HepG2 (cell line): Measurements from ENCODE around the gene RGPD5. TPM values are rescaled to one million over a fixed set of nuclear protein-coding genes. Genes with fewer than 3 reads are reported as not detected.
"Not testable (repeated sequence)": the region's sequence is repeated elsewhere in the genome, so short reads cannot be mapped to it uniquely, and the experiment has no call there.

ENCODE experiments used
- ATAC-seq: fragments of 200-7000 bp; cut with Tn5 transposase; 3 replicates; pipeline ENCODE4 v1.9.1; 2020; ENCODE audit warnings: mild to moderate bottlenecking, moderate library complexity
- BruUV-seq: library from RNA; stranded (reverse); fragments of 400-500 nt; replicated peaks from 2 replicates; lab custom pipeline; 2021; lab: Mats Ljungman, UMichigan
- CTCF ChIA-PET: fragments of 300-600 bp; formaldehyde crosslinking; extraction: SDS; loops from one replicate; lab custom pipeline; 2021; ENCODE audit warnings: low total read pairs, inconsistent platforms, low intra/inter-chr PET ratio; lab: Yijun Ruan, JAX
- POLR2A ChIA-PET: fragments of 350-600 bp; sonication (Branson Sonifier 250); formaldehyde crosslinking; loops from one replicate; lab custom pipeline; 2020; ENCODE audit warnings: antibody characterized with exemption, inconsistent platforms; lab: Yijun Ruan, JAX
- DNase-seq: peaks from one replicate; pipeline ENCODE4 v3.0.0-alpha.2; 2015; ENCODE audit warnings: low spot score
- FAIRE-seq: peaks from 3 replicates; lab custom pipeline; 2011; peaks lifted over from hg19 to GRCh38; lab: Jason Lieb, UNC
- H2AFZ ChIP-seq: one replicate; pipeline ENCODE4 v1.6.1; 2011; ENCODE audit warnings: low read length, inconsistent platforms
- H3K27ac ChIP-seq: fragments of 300-600 bp; 3 replicates; pipeline ENCODE4 v1.8.0; 2011; ENCODE audit warnings: mixed run types, mild to moderate bottlenecking, mixed read lengths, low read length, inconsistent platforms; ENCODE audit not compliant: insufficient read depth; ENCODE audit errors: extremely low read length
- H3K27me3 ChIP-seq, 2 experiments: fragments of 200-600 bp in 1 of 2; 2 replicates in 1 of 2; 3 replicates in 1 of 2; pipeline versions ENCODE4 v1.6.0 to v1.8.0; 2011; ENCODE audit warnings: low read length in 2 of 2, mild to moderate bottlenecking in 2 of 2, moderate library complexity in 2 of 2, inconsistent platforms in 1 of 2; ENCODE audit not compliant: insufficient read depth in 2 of 2, control insufficient read depth in 1 of 2
- H3K36me3 ChIP-seq, 2 experiments: fragments of 200-600 bp in 1 of 2; replicated peaks in 1 of 2; 2 replicates in 1 of 2; 3 replicates in 1 of 2; pipeline versions ENCODE4 v1.5.1 to v1.8.0; 2011; ENCODE audit warnings: low read length in 2 of 2, inconsistent platforms in 1 of 2; ENCODE audit not compliant: insufficient read depth in 2 of 2, control insufficient read depth in 1 of 2
- H3K4me1 ChIP-seq: 2 replicates; pipeline ENCODE4 v1.5.1; 2012; ENCODE audit warnings: low read length, inconsistent platforms; ENCODE audit not compliant: insufficient read depth
- H3K4me2 ChIP-seq: 2 replicates; pipeline ENCODE4 v1.6.0; 2011; ENCODE audit warnings: low read depth, low read length, inconsistent platforms
- H3K4me3 ChIP-seq, 3 experiments: fragments of 200-600 bp in 1 of 3; sonication (generic), shearing (Covaris generic) in 1 of 3; replicated peaks in 1 of 3; 2 replicates each; pipeline ENCODE4 v1.5.1; 2011 to 2016; ENCODE audit warnings: low read length in 3 of 3, inconsistent platforms in 2 of 3, low read depth in 2 of 3, mild to moderate bottlenecking in 2 of 3, control low read depth in 1 of 3, mixed read lengths in 1 of 3; ENCODE audit not compliant: insufficient read depth in 1 of 3
- H3K79me2 ChIP-seq: one replicate; pipeline ENCODE4 v1.6.1; 2011; ENCODE audit warnings: low read length, inconsistent platforms; ENCODE audit not compliant: insufficient read depth
- H3K9ac ChIP-seq: 2 replicates; pipeline ENCODE4 v1.6.0; 2011; ENCODE audit warnings: mild to moderate bottlenecking, low read depth, low read length, inconsistent platforms; ENCODE audit not compliant: insufficient read depth
- H3K9me3 ChIP-seq: 2 replicates; pipeline ENCODE4 v1.5.1; 2012; ENCODE audit warnings: mild to moderate bottlenecking, low read length
- H4K20me1 ChIP-seq: 2 replicates; pipeline ENCODE4 v1.6.0; 2011; ENCODE audit warnings: inconsistent platforms, mild to moderate bottlenecking, low read length, moderate library complexity; ENCODE audit not compliant: insufficient read depth
- WGBS: methylation state at CpG from one replicate; pipeline ENCODE4 v1.1.6; 2017; ENCODE audit warnings: low lambda C conversion rate; 5-methylcytosine and 5-hydroxymethylcytosine counted together
- in situ Hi-C: cut with HindIII; loops from 2 replicates; pipeline ENCODE4 v1.10.0; 2017; ENCODE audit warnings: low pct_unique_long_range_greater_than_20kb; ENCODE audit not compliant: extremely low pct_ligation_motif_present
- intact Hi-C: fragments of 100-400 bp; cut with micrococcal nuclease; formaldehyde crosslinking; loops from one replicate; pipeline ENCODE4 v1.10.0; 2022; ENCODE audit not compliant: unreplicated experiment
- polyA plus RNA-seq, 8 experiments: library from polyadenylated mRNA; depleted of rRNA in 3 of 8; stranded (reverse) in 7 of 8; unstranded in 1 of 8; fragments of >200 nt; fragmentation: Illumina TruSeq in 4 of 8; extraction: Trizol in 4 of 8; gene quantifications; 2 replicates each; pipeline versions ENCODE4 v1.2.1 to v1.2.3, GENCODE V29; 2011 to 2016; ENCODE audit warnings: low read depth in 4 of 8, missing spikeins in 1 of 8, mixed read lengths in 1 of 8; ENCODE audit not compliant: insufficient read depth in 1 of 8
- total RNA-seq, 5 experiments: library from RNA; depleted of rRNA; stranded (reverse); fragments of >200 nt; fragmentation: Illumina TruSeq; extraction: Trizol; gene quantifications; 2 replicates each; pipeline ENCODE4 v1.2.3, GENCODE V29; 2016; ENCODE audit warnings: low read depth in 1 of 5

Gene RGPD5
- total and polyA plus RNA-seq, 2 of the 13 experiments (the other 11 are each of a cell fraction or from before 2014, with no cell fraction given): 12.0 to 16.4 TPM

GRCh38 chr2:109766886-109767578 lies 27.1 kb upstream of the RGPD5 start:
- H3K4me1 ChIP-seq, H3K27ac ChIP-seq, H4K20me1 ChIP-seq, in situ Hi-C loops, H3K79me2 ChIP-seq, H3K4me2 ChIP-seq, H3K9me3 ChIP-seq, FAIRE-seq, ATAC-seq, H3K4me3 ChIP-seq, BruUV-seq, intact Hi-C loops, DNase-seq, H3K27me3 ChIP-seq, H3K36me3 ChIP-seq, H2AFZ ChIP-seq, POLR2A ChIA-PET, CTCF ChIA-PET, H3K9ac ChIP-seq: not testable (repeated sequence)
- WGBS: 60% methylated on average over 6 of the region's 8 CpGs

GRCh38 chr2:109768934-109769333 lies 25.2 kb upstream of the RGPD5 start:
- CTCF ChIA-PET, H3K9ac ChIP-seq, FAIRE-seq, intact Hi-C loops, DNase-seq, H3K4me3 ChIP-seq, H3K9me3 ChIP-seq, H3K27ac ChIP-seq, H3K36me3 ChIP-seq, H3K4me1 ChIP-seq, H3K27me3 ChIP-seq, H3K4me2 ChIP-seq, POLR2A ChIA-PET, H2AFZ ChIP-seq, H3K79me2 ChIP-seq, in situ Hi-C loops, BruUV-seq, H4K20me1 ChIP-seq: not testable (repeated sequence)
- ATAC-seq: peak; percentile 50; the same call in 2 of the 3 replicates
- 93% methylated on average over 3 of the region's 10 CpGs for WGBS

GRCh38 chr2:109779118-109779517 lies 15.0 kb upstream of the RGPD5 start:
- FAIRE-seq, H2AFZ ChIP-seq, H4K20me1 ChIP-seq, H3K27me3 ChIP-seq, H3K4me1 ChIP-seq, in situ Hi-C loops, ATAC-seq, H3K79me2 ChIP-seq, H3K27ac ChIP-seq, BruUV-seq, POLR2A ChIA-PET, H3K9ac ChIP-seq, CTCF ChIA-PET, intact Hi-C loops, H3K4me2 ChIP-seq, DNase-seq, H3K4me3 ChIP-seq, H3K9me3 ChIP-seq, H3K36me3 ChIP-seq: not testable (repeated sequence)
- WGBS: no CpG with 5 or more reads among the region's 2 CpGs

- FAIRE-seq, CTCF ChIA-PET: not testable (repeated sequence)
Measured at GRCh38 chr2:109781147-109781816, 12.8 kb upstream of the RGPD5 start.

More at GRCh38 chr2:109781147-109781816, 12.8 kb upstream of the RGPD5 start:
- H4K20me1 ChIP-seq, in situ Hi-C loops, ATAC-seq, BruUV-seq, H3K79me2 ChIP-seq, DNase-seq, H3K27ac ChIP-seq, H3K4me2 ChIP-seq, H3K9me3 ChIP-seq, intact Hi-C loops, H3K4me1 ChIP-seq, H3K9ac ChIP-seq, POLR2A ChIA-PET, H2AFZ ChIP-seq, H3K4me3 ChIP-seq, H3K27me3 ChIP-seq, H3K36me3 ChIP-seq: not testable (repeated sequence)
- WGBS: no CpG with 5 or more reads among the region's 15 CpGs
